OCI-LY3 (cell line): ENCODE measurements around the gene AQP9.
A peak's percentile ranks its signal among the peaks of the same experiment; 100 is the strongest.

Source experiments
- H2AFZ ChIP-seq: fragments of 200-600, 300-600 bp; shearing (Covaris generic); 2 replicates; pipeline ENCODE4 v1.6.0; 2014; ENCODE audit warnings: antibody characterized with exemption, low read depth, low read length
- H3K27ac ChIP-seq: fragments of 200-600, 300-600 bp; sonication (generic); 2 replicates; pipeline ENCODE4 v1.5.1; 2014; ENCODE audit warnings: mild to moderate bottlenecking, low read length, moderate library complexity, mixed read lengths
- H3K27me3 ChIP-seq: fragments of 200-600, 300-600 bp; sonication (generic); 2 replicates; pipeline ENCODE4 v1.6.1; 2014; ENCODE audit warnings: low read depth, low read length, mixed read lengths
- H3K36me3 ChIP-seq: fragments of 200-600, 300-600 bp; sonication (generic); replicated peaks from 2 replicates; pipeline ENCODE3; 2014; ENCODE audit warnings: low read depth, low read length, mixed read lengths
- H3K4me1 ChIP-seq: fragments of 300-600, 200-600 bp; sonication (generic); 2 replicates; pipeline ENCODE4 v1.6.1; 2014; ENCODE audit warnings: low read length, mixed read lengths
- H3K4me2 ChIP-seq: fragments of 200-600, 300-600 bp; sonication (generic); 2 replicates; pipeline ENCODE4 v1.6.1; 2014; ENCODE audit warnings: low read length, mixed read lengths
- H3K4me3 ChIP-seq: fragments of 300-600, 200-600 bp; sonication (generic); 2 replicates; pipeline ENCODE4 v1.5.1; 2014; ENCODE audit warnings: antibody characterized with exemption, mild to moderate bottlenecking, low read length, moderate library complexity
- H3K79me2 ChIP-seq: fragments of 300-600, 200-600 bp; shearing (Covaris generic); 2 replicates; pipeline ENCODE4 v1.6.1; 2014; ENCODE audit warnings: mild to moderate bottlenecking, low read length, mixed read lengths
- H3K9ac ChIP-seq: fragments of 300-600, 200-600 bp; shearing (Covaris generic); 2 replicates; pipeline ENCODE4 v1.6.0; 2014; ENCODE audit warnings: mild to moderate bottlenecking, low read length, moderate library complexity
- H3K9me3 ChIP-seq: fragments of 200-600, 300-600 bp; shearing (Covaris generic); 2 replicates; pipeline ENCODE4 v1.6.1; 2014; ENCODE audit warnings: low read length, mixed read lengths; ENCODE audit not compliant: insufficient read depth
- H4K20me1 ChIP-seq: fragments of 200-600, 300-600 bp; sonication (generic); 2 replicates; pipeline ENCODE4 v1.6.1; 2016; ENCODE audit warnings: low read length, mixed read lengths; ENCODE audit not compliant: insufficient read depth
- EZH2phosphoT487 ChIP-seq: fragments of 200-600 bp; shearing (Covaris generic); IDR thresholded peaks from 2 replicates; pipeline ENCODE4 v1.6.1; 2018; ENCODE audit warnings: antibody characterized with exemption, mixed run types, low read depth
- TF ChIP-seq, protein P1 (sequence below): fragments of 200-600, 300-600 bp; sonication (generic); IDR thresholded peaks from 2 replicates; pipeline ENCODE4 v1.5.1; 2014; ENCODE audit warnings: antibody characterized with exemption, low read length, low read depth

Gene AQP9

DNA sequence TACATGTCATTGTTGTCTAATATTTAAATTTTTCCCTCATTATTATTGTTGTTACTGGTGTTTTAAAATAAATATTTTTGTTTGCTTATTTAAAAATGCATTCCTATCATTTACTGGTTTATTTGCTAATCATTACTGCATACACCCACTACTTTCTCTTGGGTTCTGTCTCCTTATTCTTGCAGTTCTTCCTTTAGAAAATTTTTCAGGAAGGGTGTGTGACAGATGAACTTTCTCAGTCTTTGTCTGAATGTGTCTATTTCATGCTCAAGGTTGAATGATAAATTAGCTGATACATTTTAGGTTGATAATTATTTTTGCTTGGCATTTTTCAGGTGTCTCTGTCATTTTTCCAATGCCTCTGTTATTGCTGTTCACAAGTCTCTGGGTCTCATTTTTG, 7.4 kb downstream of the AQP9 start:
- peaks cover 19% of the 10 kb centered on the region for H3K4me1 ChIP-seq
- no peak overlapping the region for H3K27ac ChIP-seq

DNA sequence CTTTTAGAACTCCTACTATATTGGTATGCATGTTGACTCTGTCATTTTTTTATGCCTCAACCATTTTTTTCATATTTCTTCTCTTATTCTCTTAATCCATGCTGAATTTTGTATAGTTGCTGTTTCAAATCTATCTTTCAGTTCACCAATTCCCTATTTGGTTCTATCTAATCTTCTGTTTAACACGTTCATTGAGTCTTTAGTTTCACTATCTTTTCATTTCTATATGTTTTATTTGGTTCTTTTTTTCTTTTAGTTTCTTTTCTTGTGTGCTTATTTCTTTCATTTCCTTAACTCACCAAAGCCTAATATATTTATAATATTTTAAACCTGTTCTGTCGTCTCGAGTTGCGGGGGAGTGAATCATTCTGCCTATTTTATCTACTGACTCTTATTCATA, 8.0 kb downstream of the AQP9 start:
- peak overlapping the region; percentile 49; the same call in 1 of the 2 replicates for H2AFZ ChIP-seq
- no peak overlapping the region for H3K9ac ChIP-seq
- H3K9me3 ChIP-seq: no peaks in the 10 kb centered on the region
- H3K27me3 ChIP-seq: no peaks in the 10 kb centered on the region
- H3K27ac ChIP-seq: no peak overlapping the region
- peaks cover 19% of the 10 kb centered on the region for H3K4me1 ChIP-seq
- no peaks in the 10 kb centered on the region for H3K79me2 ChIP-seq
- no peaks in the 10 kb centered on the region for H4K20me1 ChIP-seq
- H3K4me2 ChIP-seq: peak overlapping the region; percentile 79
- peak overlapping the region; percentile 55 for H3K4me3 ChIP-seq
- no peak for TF ChIP-seq EZH2phosphoT487
- TF ChIP-seq, protein P1, sequence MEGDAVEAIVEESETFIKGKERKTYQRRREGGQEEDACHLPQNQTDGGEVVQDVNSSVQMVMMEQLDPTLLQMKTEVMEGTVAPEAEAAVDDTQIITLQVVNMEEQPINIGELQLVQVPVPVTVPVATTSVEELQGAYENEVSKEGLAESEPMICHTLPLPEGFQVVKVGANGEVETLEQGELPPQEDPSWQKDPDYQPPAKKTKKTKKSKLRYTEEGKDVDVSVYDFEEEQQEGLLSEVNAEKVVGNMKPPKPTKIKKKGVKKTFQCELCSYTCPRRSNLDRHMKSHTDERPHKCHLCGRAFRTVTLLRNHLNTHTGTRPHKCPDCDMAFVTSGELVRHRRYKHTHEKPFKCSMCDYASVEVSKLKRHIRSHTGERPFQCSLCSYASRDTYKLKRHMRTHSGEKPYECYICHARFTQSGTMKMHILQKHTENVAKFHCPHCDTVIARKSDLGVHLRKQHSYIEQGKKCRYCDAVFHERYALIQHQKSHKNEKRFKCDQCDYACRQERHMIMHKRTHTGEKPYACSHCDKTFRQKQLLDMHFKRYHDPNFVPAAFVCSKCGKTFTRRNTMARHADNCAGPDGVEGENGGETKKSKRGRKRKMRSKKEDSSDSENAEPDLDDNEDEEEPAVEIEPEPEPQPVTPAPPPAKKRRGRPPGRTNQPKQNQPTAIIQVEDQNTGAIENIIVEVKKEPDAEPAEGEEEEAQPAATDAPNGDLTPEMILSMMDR: no peak
- no peaks in the 10 kb centered on the region for H3K36me3 ChIP-seq

More for the DNA sequence above, 7.4 kb downstream of the AQP9 start:
- Histone ChIP-seq H3K4me3 (no peak overlapping the region), H3K9me3 (no peaks in the 10 kb centered on the region), H4K20me1 (no peaks in the 10 kb centered on the region), H3K36me3 (no peaks in the 10 kb centered on the region), H3K9ac (no peak overlapping the region), H3K79me2 (no peaks in the 10 kb centered on the region), H2AFZ (no peak overlapping the region), H3K27me3 (no peaks in the 10 kb centered on the region), H3K4me2 (no peak overlapping the region)
- TF ChIP-seq, protein P1: no peak
- no peak for TF ChIP-seq EZH2phosphoT487

DNA sequence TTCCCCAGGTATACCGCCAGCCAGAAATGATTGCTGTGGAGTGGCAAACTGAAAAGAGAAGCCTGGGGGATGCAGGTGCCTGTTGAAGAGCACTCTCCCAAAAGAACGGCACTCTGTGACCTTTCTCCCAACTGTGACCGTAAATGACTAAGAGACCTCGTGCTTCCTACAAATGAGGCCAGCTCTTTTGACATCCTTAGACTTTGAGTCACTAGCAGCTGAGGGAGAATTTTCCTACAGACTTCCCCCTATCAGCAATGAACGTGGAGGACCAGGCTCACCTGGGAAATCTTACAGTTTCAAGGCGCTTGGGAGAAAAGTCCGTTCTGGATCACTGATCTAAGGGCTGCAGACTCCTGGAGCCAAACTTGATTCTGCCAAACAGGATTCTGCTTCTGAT, 8.6 kb downstream of the AQP9 start:
- Histone ChIP-seq H4K20me1 (no peaks in the 10 kb centered on the region), H3K27me3 (no peaks in the 10 kb centered on the region), H3K4me2 (peak overlapping the region; percentile 79)

DNA sequence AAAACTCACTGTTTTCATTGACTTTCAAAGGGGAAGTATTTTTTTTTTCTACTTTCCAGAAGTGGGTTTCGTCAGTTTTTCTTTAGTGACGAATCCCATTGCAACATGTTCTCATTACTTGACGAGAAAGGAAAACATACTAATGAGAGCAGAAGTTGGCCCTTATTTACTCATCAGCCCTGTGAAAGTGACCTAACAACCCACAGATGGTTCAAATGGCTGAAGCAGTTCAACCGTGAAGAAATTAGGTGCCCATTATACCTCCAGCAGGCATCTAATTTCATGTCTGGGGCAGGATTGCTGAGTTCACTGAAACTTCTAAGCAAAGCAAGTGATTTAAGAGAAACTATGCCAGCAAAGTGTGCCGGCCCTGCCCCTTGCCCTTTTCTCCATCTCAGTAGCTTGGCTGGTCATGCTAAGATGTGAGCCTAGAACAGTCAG, 9.0 kb downstream of the AQP9 start:
- Histone ChIP-seq H3K9ac (no peak overlapping the region), H3K4me3 (peak overlapping the region; percentile 55), H3K27me3 (no peaks in the 10 kb centered on the region), H3K79me2 (no peaks in the 10 kb centered on the region), H4K20me1 (no peaks in the 10 kb centered on the region), H3K9me3 (no peaks in the 10 kb centered on the region), H2AFZ (peak overlapping the region; percentile 49; the same call in 1 of the 2 replicates), H3K27ac (peak overlapping the region; percentile 2; the same call in 1 of the 2 replicates), H3K36me3 (no peaks in the 10 kb centered on the region), H3K4me1 (peaks cover 19% of the 10 kb centered on the region), H3K4me2 (peak overlapping the region; percentile 79)
- TF ChIP-seq, protein P1: no peak
- no peak for TF ChIP-seq EZH2phosphoT487

More for the DNA sequence above, 8.6 kb downstream of the AQP9 start:
- peak overlapping the region; percentile 49; the same call in 1 of the 2 replicates for H2AFZ ChIP-seq
- peaks cover 19% of the 10 kb centered on the region for H3K4me1 ChIP-seq
- H3K9ac ChIP-seq: 0 out of 2 replicates have a peak overlapping the region, but pooled peaks have one; percentile 24
- H3K4me3 ChIP-seq: peak overlapping the region; percentile 55
- H3K36me3 ChIP-seq: no peaks in the 10 kb centered on the region
- H3K27ac ChIP-seq: peak overlapping the region; percentile 2; the same call in 1 of the 2 replicates
- no peak for TF ChIP-seq EZH2phosphoT487
- TF ChIP-seq, protein P1: no peak
- H3K79me2 ChIP-seq: no peaks in the 10 kb centered on the region
- H3K9me3 ChIP-seq: no peaks in the 10 kb centered on the region
